Caco-2 (cell line): ENCODE data around the gene FOXN3. TPM values are rescaled to one million over a fixed set of nuclear protein-coding genes. Genes with fewer than 3 reads are reported as not detected.
A peak's percentile ranks its signal among the peaks of the same experiment; 100 is the strongest.

Experiments
- BruUV-seq: library from RNA; stranded (reverse); fragments of 400-500 nt; replicated peaks from 2 replicates; lab custom pipeline; 2021; lab: Mats Ljungman, UMichigan
- CTCF ChIA-PET: fragments of 300-600 bp; sonication (Branson Sonifier 250); formaldehyde crosslinking; loops from one replicate; lab custom pipeline; 2022; ENCODE audit warnings: antibody characterized with exemption; lab: Charles Lee
- POLR2A ChIA-PET: fragments of 300-600 bp; sonication (Branson Sonifier 250); formaldehyde crosslinking; loops from one replicate; lab custom pipeline; 2022; ENCODE audit warnings: antibody characterized with exemption; lab: Charles Lee
- DNase-seq, 2 experiments: peaks; one replicate each; pipeline versions ENCODE4 v3.0.0 to v3.0.0-alpha.2; 2020 to 2022
- H3K27me3 ChIP-seq: replicated peaks from 2 replicates; pipeline ENCODE4 v1.6.0; 2011; ENCODE audit warnings: low read length; ENCODE audit not compliant: control insufficient read depth, insufficient read depth
- H3K36me3 ChIP-seq: 2 replicates; pipeline ENCODE4 v1.5.1; 2011; ENCODE audit warnings: low read length; ENCODE audit not compliant: control insufficient read depth, insufficient read depth
- H3K4me1 ChIP-seq: fragments of 250-450 bp; sonication (Bioruptor Pico); 2 replicates; pipeline ENCODE4 v1.5.1; 2020; ENCODE audit warnings: mild to moderate bottlenecking
- H3K4me3 ChIP-seq: 2 replicates; pipeline ENCODE4 v1.5.1; 2011; ENCODE audit warnings: low read depth, mild to moderate bottlenecking, control low read depth, low read length
- H3K9me3 ChIP-seq: fragments of 250-450 bp; sonication (Bioruptor Pico); 2 replicates; pipeline ENCODE4 v1.5.1; 2020; ENCODE audit warnings: mild to moderate bottlenecking, moderate library complexity
- H3K27ac Mint-ChIP-seq: one replicate; pipeline ENCODE4 v1.8.0; 2022; ENCODE audit warnings: mixed read lengths; ENCODE audit not compliant: unreplicated experiment
- H3K27me3 Mint-ChIP-seq: one replicate; pipeline ENCODE4 v1.8.0; 2022; ENCODE audit warnings: mixed read lengths; ENCODE audit not compliant: insufficient read depth, unreplicated experiment
- H3K36me3 Mint-ChIP-seq: one replicate; pipeline ENCODE4 v1.8.0; 2022; ENCODE audit warnings: mild to moderate bottlenecking, mixed read lengths; ENCODE audit not compliant: insufficient read depth, unreplicated experiment
- H3K4me1 Mint-ChIP-seq: one replicate; pipeline ENCODE4 v1.8.0; 2022; ENCODE audit warnings: low read depth, mixed read lengths; ENCODE audit not compliant: unreplicated experiment
- H3K4me3 Mint-ChIP-seq: one replicate; pipeline ENCODE4 v1.8.0; 2022; ENCODE audit warnings: mild to moderate bottlenecking, moderate library complexity, mixed read lengths; ENCODE audit not compliant: unreplicated experiment
- H3K9me3 Mint-ChIP-seq: one replicate; pipeline ENCODE4 v1.8.0; 2022; ENCODE audit warnings: mixed read lengths; ENCODE audit not compliant: unreplicated experiment
- CTCF ChIP-seq, 2 experiments: fragments of 200-600 bp in 1 of 2; IDR thresholded peaks; 1 replicate in 1 of 2; 2 replicates in 1 of 2; pipeline versions ENCODE4 v1.5.1 to v1.8.0; 2011 to 2022; ENCODE audit warnings: antibody characterized with exemption in 1 of 2, control low read depth in 1 of 2, inconsistent platforms in 1 of 2, low read depth in 1 of 2, low read length in 1 of 2, mild to moderate bottlenecking in 1 of 2, moderate library complexity in 1 of 2; ENCODE audit not compliant: insufficient read depth in 1 of 2, severe bottlenecking in 1 of 2, unreplicated experiment in 1 of 2
- intact Hi-C: fragments of 100-400 bp; cut with micrococcal nuclease; formaldehyde crosslinking; loops from one replicate; pipeline ENCODE4 v1.10.0; 2022; ENCODE audit not compliant: unreplicated experiment
- total RNA-seq: library from RNA; stranded (reverse); gene quantifications from 2 replicates; pipeline ENCODE4 v1.2.3, GENCODE V29; 2022

FOXN3 gene
- total RNA-seq, 1 experiment from 2014 or later, result 20.6 TPM

GRCh38 chr14:89419973-89420482, 3.0 kb upstream of the FOXN3 start:
- no peaks in the 10 kb centered on the region for H3K27me3 Mint-ChIP-seq
- no peaks in the 10 kb centered on the region for H3K9me3 Mint-ChIP-seq
- Histone ChIP-seq H3K36me3 (no peaks in the 10 kb centered on the region), H3K27me3 (no peaks in the 10 kb centered on the region), H3K4me1 (peaks cover 19% of the 10 kb centered on the region), H3K9me3 (no peaks in the 10 kb centered on the region), H3K4me3 (no peak overlapping the region)
- peaks cover 32% of the 10 kb centered on the region for H3K4me1 Mint-ChIP-seq
- BruUV-seq, result no TSS peak
- H3K4me3 Mint-ChIP-seq, result no peak overlapping the region
- intact Hi-C loops, result loop anchor here (5.0 to 10.0 kb wide), 4 partner anchors 168 to 495 kb away; no protein-coding TSS in a partner anchor
- DNase-seq, result no peak
- no peak overlapping the region for H3K27ac Mint-ChIP-seq
- CTCF ChIA-PET, result no interaction called here
- no peak for TF ChIP-seq CTCF (IDR thresholded peaks at IDR 0.05; ENCODE audit: insufficient read depth in 1 of 2, low read depth in 1 of 2, low read length in 1 of 2, severe bottlenecking in 1 of 2, unreplicated experiment in 1 of 2)
- POLR2A ChIA-PET, result no interaction called here
- peaks cover 9% of the 10 kb centered on the region for H3K36me3 Mint-ChIP-seq

GRCh38 chr14:89418976-89419375, 1.9 kb upstream of the FOXN3 start:
- Mint-ChIP-seq H3K27ac (no peak overlapping the region), H3K4me3 (no peak overlapping the region), H3K4me1 (peaks cover 32% of the 10 kb centered on the region), H3K9me3 (no peaks in the 10 kb centered on the region), H3K27me3 (no peaks in the 10 kb centered on the region), H3K36me3 (peaks cover 9% of the 10 kb centered on the region)
- Histone ChIP-seq H3K36me3 (no peaks in the 10 kb centered on the region), H3K4me3 (no peak overlapping the region), H3K27me3 (no peaks in the 10 kb centered on the region), H3K9me3 (no peaks in the 10 kb centered on the region), H3K4me1 (peaks cover 19% of the 10 kb centered on the region)
- ChIA-PET CTCF (no interaction called here), POLR2A (no interaction called here)
- intact Hi-C loops, result loop anchor here (1.0 to 10.0 kb wide), 7 partner anchors 83 to 496 kb away; no protein-coding TSS in a partner anchor
- TF ChIP-seq CTCF (IDR thresholded peaks at IDR 0.05; ENCODE audit: insufficient read depth in 1 of 2, low read depth in 1 of 2, low read length in 1 of 2, severe bottlenecking in 1 of 2, unreplicated experiment in 1 of 2), result no peak
- no peak for DNase-seq
- BruUV-seq, result no TSS peak

- Mint-ChIP-seq H3K9me3 (no peaks in the 10 kb centered on the region), H3K4me1 (peaks cover 32% of the 10 kb centered on the region), H3K27ac (peak overlapping the region; percentile 77), H3K36me3 (peaks cover 9% of the 10 kb centered on the region), H3K4me3 (peak overlapping the region; percentile 88), H3K27me3 (no peaks in the 10 kb centered on the region)
- DNase-seq, result no peak
- CTCF ChIA-PET, result no interaction called here
- H3K27me3 ChIP-seq, result no peaks in the 10 kb centered on the region
- H3K9me3 ChIP-seq, result no peaks in the 10 kb centered on the region
- POLR2A ChIA-PET, result interaction anchor here (0.7 kb wide), 1 partner anchor 536 kb away, joined by 3 read pairs; the partner anchor contains the start of gene EFCAB11
- intact Hi-C loops, result loop anchor here (1.0 to 10.0 kb wide), 7 partner anchors 82 to 496 kb away; no protein-coding TSS in a partner anchor
- no TSS peak for BruUV-seq
- H3K4me3 ChIP-seq, result peak overlapping the region; percentile 88; the same call in 1 of the 2 replicates
- no peaks in the 10 kb centered on the region for H3K36me3 ChIP-seq
- H3K4me1 ChIP-seq, result peaks cover 15% of the 10 kb centered on the region
- no peak for TF ChIP-seq CTCF (IDR thresholded peaks at IDR 0.05; ENCODE audit: insufficient read depth in 1 of 2, low read depth in 1 of 2, low read length in 1 of 2, severe bottlenecking in 1 of 2, unreplicated experiment in 1 of 2)
Measured at GRCh38 chr14:89418452-89418851, 1.4 kb upstream of the FOXN3 start.
